Large intestine (tissue), 3 donors: ENCODE results near the gene SLC22A23. TPM values are rescaled to one million over a fixed set of nuclear protein-coding genes. Genes with fewer than 3 reads are reported as not detected.

Experiments
- DNase-seq, 2 donors: peaks; one replicate each; pipeline versions ENCODE4 v3.0.0 to v3.0.0-alpha.2; 2013
- H3K27ac ChIP-seq: one replicate; pipeline ENCODE4 v1.5.1; 2013; ENCODE audit warnings: low read length
- H3K27me3 ChIP-seq: 2 replicates; pipeline ENCODE4 v1.6.1; 2013; ENCODE audit warnings: low read length; ENCODE audit not compliant: control insufficient read depth, insufficient read depth
- H3K36me3 ChIP-seq: 2 replicates; pipeline ENCODE4 v1.6.1; 2013; ENCODE audit warnings: low read length; ENCODE audit not compliant: control insufficient read depth, insufficient read depth
- H3K4me1 ChIP-seq: one replicate; pipeline ENCODE4 v1.6.1; 2013; ENCODE audit warnings: low read length; ENCODE audit not compliant: control insufficient read depth, insufficient read depth
- H3K4me3 ChIP-seq: one replicate; pipeline ENCODE4 v1.5.1; 2013; ENCODE audit warnings: low read length
- H3K9me3 ChIP-seq: one replicate; pipeline ENCODE4 v1.6.1; 2013; ENCODE audit warnings: mild to moderate bottlenecking, low read depth, low read length, moderate library complexity; ENCODE audit not compliant: control insufficient read depth
- WGBS: methylation state at CpG from one replicate; pipeline ENCODE4 v1.1.5; 2013; ENCODE audit warnings: low lambda C conversion rate; ENCODE audit not compliant: insufficient coverage; 5-methylcytosine and 5-hydroxymethylcytosine counted together
- polyA plus RNA-seq: library from polyadenylated mRNA; unstranded; fragments of 120-200 nt; gene quantifications from one replicate; pipeline ENCODE4 v1.2.1, GENCODE V29; 2013

Gene SLC22A23
- polyA plus RNA-seq, 1 donor: 34.7 TPM

DNA sequence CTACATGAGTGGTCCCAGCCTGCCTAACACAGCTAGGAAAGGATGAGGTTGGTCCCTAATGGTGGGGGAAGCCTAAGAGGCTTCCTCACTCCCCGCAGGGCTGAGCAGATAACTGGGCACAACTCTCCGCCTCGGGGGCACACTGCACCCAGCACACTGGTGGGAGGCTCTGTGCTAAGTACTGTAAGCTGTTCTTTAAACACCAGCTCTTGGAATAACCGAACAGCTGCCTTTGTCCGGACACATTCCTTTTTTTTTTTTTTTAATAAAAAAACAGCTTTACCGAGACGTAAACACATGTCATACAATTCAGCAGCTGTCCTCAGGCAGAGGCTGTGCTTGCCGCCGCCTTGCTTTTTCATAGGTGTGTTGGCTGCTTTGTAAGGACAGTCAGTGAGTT, 191.2 kb downstream of the SLC22A23 start:
- WGBS: 52% methylated on average over 3 of the region's 9 CpGs

DNA sequence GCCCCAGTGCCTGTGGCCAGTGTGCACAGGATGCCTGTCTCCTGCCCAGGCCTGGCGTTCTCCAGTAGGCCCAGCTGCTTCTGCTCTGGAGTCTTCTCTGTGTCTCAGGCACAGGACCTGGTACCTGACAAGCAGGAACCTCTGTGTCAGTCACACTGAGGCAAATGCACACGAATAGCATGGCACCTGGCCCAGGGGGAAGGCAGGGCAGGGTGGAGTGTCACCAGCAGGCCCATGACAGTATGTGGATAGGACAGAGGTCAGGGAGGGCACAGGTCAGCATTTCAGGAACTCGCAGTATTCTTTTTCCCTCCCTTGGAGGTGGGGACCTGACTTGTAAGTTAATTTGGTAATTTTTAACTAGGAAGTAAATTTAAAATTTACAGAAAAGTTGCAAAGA, 192.5 kb downstream of the SLC22A23 start:
- no peak for DNase-seq
- H3K4me3 ChIP-seq: no peak overlapping the region
- H3K27ac ChIP-seq: no peak overlapping the region
- H3K9me3 ChIP-seq: no peaks in the 10 kb centered on the region
- peaks cover 27% of the 10 kb centered on the region for H3K36me3 ChIP-seq
- no CpG with 5 or more reads among the region's 3 CpGs for WGBS
- no peaks in the 10 kb centered on the region for H3K27me3 ChIP-seq
- H3K4me1 ChIP-seq: peaks cover 23% of the 10 kb centered on the region

More for the DNA sequence above, 191.2 kb downstream of the SLC22A23 start:
- Histone ChIP-seq H3K27me3 (no peaks in the 10 kb centered on the region), H3K4me3 (no peak overlapping the region), H3K9me3 (no peaks in the 10 kb centered on the region), H3K27ac (no peak overlapping the region), H3K4me1 (peaks cover 18% of the 10 kb centered on the region), H3K36me3 (peaks cover 31% of the 10 kb centered on the region)
- DNase-seq: no peak

DNA sequence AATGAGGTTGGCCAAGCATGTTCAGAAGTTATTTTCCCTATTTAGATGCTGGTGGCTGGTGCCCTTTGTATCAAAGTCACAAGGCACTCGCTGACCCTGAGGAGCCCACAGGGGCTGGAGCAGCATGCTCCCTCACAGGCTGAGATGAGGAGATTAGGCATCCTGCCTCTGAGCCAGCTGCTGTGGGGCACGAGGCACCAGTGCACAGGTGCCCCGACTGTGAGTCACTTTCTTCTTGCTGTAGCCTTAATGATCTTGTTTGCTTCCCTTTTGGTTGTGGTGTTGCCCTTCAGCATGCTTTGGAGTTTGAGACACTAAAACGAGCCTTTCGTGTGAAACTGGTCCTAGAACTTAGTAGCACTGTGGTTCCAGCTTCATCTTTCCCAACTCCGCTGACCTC, 193.8 kb downstream of the SLC22A23 start:
- no CpG with 5 or more reads among the region's 6 CpGs for WGBS

DNA sequence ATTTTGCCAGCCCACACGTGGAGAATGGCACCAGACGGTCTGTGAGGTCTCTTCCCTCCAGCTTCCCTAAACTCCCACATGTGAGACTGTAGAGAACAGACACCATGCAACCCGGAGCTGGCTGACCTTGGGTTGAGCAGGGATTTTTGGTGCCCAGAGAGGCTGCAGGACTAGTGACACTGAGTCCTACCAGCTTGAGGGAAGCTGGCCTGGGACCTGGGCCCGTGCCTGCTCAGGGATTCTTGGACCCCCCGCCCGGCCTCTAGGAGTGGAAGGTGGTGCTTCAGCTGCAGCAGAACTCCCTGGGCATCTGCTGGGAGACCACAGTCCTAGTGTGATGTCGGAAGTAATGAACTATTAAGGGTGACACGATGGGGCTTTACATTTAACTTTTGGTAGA, 194.9 kb downstream of the SLC22A23 start:
- peaks cover 15% of the 10 kb centered on the region for H3K36me3 ChIP-seq
- H3K9me3 ChIP-seq: no peaks in the 10 kb centered on the region
- 100% methylated on average over 1 of the region's 8 CpGs for WGBS
- DNase-seq: no peak
- H3K27me3 ChIP-seq: peaks cover 2% of the 10 kb centered on the region
- H3K4me3 ChIP-seq: no peak overlapping the region
- H3K4me1 ChIP-seq: peaks cover 23% of the 10 kb centered on the region
- H3K27ac ChIP-seq: no peak overlapping the region

More for the DNA sequence above, 193.8 kb downstream of the SLC22A23 start:
- Histone ChIP-seq H3K4me1 (peaks cover 23% of the 10 kb centered on the region), H3K27ac (no peak overlapping the region), H3K4me3 (no peak overlapping the region), H3K9me3 (no peaks in the 10 kb centered on the region), H3K36me3 (peaks cover 15% of the 10 kb centered on the region), H3K27me3 (no peaks in the 10 kb centered on the region)
- DNase-seq: no peak

DNA sequence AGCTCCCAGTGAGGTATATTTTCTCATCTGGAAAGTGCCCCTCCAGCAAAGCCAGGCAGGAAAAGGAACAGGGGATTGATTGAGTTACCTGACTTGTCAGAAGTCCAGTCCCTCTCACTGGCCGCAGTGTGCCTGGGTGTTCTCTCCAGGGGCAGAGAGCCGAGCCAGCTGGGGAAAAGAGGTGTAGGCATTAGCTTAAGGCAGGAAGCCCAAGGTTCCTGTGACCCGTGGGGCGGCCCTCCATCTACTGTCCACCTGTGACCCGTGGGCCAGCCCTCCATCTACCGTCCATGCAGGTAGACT, 195.4 kb downstream of the SLC22A23 start:
- Histone ChIP-seq H3K36me3 (peaks cover 15% of the 10 kb centered on the region), H3K4me3 (no peak overlapping the region), H3K27me3 (peaks cover 2% of the 10 kb centered on the region), H3K27ac (no peak overlapping the region), H3K9me3 (no peaks in the 10 kb centered on the region), H3K4me1 (peaks cover 23% of the 10 kb centered on the region)
- DNase-seq: no peak
- WGBS: no CpG with 5 or more reads among the region's 6 CpGs

DNA sequence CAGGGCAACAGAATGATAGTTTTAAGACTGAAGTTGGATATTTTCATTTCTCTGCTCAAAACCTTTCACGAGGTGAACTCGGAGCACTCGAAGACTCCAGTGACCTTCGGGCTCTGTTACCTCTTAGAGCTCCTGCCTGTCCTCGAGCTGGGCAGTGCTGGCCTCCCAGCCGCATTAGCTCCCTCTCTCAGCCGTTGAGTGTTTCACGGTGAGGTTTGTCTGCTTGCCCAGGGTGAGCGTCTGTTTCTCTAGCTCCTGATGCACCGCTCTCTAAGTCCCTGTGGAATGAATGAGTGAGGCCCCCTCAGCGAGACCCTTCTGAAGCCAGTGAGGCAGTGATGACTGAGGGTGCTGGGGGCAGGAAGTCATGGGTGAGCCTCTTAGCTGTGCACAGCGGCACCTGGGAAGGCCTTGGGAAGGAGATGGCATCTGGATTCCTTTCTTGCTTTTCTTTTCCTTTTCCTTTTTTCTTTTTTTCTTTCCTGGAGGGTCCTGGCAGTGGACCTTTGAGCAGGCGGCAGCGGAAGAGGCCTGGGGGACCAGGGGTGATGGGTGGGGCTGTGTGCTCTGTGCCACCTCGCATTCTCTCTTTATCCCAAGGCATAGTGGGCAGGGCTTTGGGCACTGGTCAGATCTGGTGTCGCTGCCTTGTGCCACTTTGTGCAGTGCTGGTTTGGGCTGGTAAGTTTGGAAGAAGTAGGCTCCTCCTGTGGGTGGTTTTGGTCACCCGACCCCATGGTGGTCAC, 195.9 kb downstream of the SLC22A23 start:
- Histone ChIP-seq H3K4me3 (no peak overlapping the region), H3K36me3 (peaks cover 15% of the 10 kb centered on the region), H3K27me3 (peaks cover 7% of the 10 kb centered on the region), H3K4me1 (peaks cover 23% of the 10 kb centered on the region), H3K9me3 (no peaks in the 10 kb centered on the region), H3K27ac (no peak overlapping the region)
- WGBS: no CpG with 5 or more reads among the region's 17 CpGs
- no peak for DNase-seq

DNA sequence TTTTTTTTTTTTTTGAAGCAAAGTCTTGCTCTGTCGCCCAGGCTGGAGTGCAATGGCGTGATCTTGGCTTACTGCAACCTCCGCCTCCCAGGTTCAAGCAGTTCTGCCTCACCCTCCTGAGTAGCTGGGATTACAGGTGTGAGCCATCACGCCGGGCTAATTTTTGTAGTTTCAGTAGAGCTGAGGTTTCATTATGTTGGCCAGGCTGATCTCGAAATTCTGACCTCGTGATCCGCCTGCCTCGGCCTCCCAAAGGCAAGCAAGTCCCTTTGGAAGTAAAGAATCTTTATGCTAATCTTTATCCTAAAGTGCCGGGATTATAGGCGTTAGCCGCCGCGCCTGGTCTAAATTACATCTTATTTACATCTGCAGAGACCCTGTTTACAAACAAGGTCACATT, 196.6 kb downstream of the SLC22A23 start:
- Histone ChIP-seq H3K9me3 (no peaks in the 10 kb centered on the region), H3K36me3 (peaks cover 15% of the 10 kb centered on the region), H3K27ac (no peak overlapping the region), H3K4me3 (no peak overlapping the region), H3K27me3 (peaks cover 8% of the 10 kb centered on the region), H3K4me1 (peaks cover 23% of the 10 kb centered on the region)
- no CpG with 5 or more reads among the region's 14 CpGs for WGBS
- DNase-seq: no peak

DNA sequence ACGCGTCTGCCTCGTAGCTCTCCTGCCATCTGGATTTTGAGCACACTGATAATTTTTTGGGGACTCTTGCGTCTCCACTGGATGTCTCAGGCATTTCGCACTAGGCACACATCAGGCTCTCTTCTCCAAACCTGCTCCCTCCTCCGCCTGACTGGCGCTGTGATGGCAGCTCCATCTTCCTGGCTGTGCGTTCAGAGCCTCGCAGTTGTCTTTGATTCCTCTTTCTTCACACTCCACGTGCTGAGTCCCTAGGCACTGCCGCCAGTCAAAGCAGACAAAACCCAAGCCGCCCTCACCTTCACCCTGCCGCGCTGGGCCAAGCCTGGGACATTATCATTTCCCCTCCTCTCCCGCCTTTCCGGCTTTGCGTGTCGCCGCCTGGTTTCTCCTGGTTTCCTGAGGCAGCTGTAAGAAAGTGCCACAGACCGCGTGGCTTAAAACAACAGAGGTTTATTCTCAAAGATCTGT, 197.3 kb downstream of the SLC22A23 start:
- peaks cover 8% of the 10 kb centered on the region for H3K27me3 ChIP-seq
- peaks cover 15% of the 10 kb centered on the region for H3K36me3 ChIP-seq
- no peaks in the 10 kb centered on the region for H3K9me3 ChIP-seq
- no CpG with 5 or more reads among the region's 21 CpGs for WGBS
- DNase-seq: peak in 1 of 2 donors; percentile 57
- peak overlapping the region; percentile 76 for H3K4me3 ChIP-seq
- peak overlapping the region; percentile 36 for H3K27ac ChIP-seq
- peaks cover 23% of the 10 kb centered on the region for H3K4me1 ChIP-seq

DNA sequence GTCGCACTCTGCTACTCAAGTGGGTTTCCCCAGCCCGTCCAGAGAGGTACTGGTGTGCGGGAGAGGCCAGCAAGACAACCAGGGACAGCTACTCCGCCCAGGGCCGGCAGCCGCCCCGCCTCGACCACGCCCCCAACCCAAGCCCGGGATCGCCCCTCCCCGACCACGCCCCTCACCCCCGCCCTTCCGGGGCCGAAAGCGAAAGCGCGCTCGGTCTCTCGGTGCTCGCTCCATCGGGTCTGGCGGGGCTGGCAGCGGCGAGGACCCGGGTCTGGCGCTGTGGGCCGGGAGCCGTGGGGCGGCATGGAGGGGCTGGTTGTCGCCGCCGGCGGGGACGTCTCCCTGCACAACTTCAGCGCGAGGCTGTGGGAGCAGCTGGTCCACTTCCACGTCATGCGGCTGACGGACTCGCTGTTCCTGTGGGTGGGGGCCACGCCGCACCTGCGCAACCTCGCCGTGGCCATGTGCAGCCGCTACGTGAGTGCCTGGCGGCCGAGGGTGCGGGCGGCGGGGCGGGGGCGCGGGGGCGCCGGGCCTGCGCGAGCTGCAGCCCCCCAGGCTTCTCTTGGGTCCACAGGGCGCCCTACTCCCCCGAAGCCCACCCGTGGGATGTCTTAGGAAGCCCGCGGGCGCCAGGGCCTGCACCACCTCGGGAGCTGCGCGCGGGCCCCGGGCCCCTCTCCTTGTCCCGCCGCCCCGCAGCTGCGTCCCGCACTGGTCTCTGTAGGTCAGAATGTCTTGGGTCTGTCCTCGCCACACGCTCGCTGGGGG, 197.9 kb downstream of the SLC22A23 start, which contains the start of gene PSMG4:
Gene PSMG4 (plus strand): TSS at position 228 of the 771 bp plus-strand sequence. CDS start 76 bp downstream, at position 304.
- H3K27me3 ChIP-seq: peaks cover 8% of the 10 kb centered on the region
- DNase-seq: peak; percentile 85 to 92
- H3K4me1 ChIP-seq: peaks cover 23% of the 10 kb centered on the region
- peak within 1 kb of the TSS; percentile 76 for H3K4me3 ChIP-seq
- peaks cover 10% of the 10 kb centered on the region for H3K36me3 ChIP-seq
- no CpG with 5 or more reads among the region's 80 CpGs for WGBS
- peak within 1 kb of the TSS; percentile 36 for H3K27ac ChIP-seq
- peaks cover under 1% of the 10 kb centered on the region for H3K9me3 ChIP-seq

DNA sequence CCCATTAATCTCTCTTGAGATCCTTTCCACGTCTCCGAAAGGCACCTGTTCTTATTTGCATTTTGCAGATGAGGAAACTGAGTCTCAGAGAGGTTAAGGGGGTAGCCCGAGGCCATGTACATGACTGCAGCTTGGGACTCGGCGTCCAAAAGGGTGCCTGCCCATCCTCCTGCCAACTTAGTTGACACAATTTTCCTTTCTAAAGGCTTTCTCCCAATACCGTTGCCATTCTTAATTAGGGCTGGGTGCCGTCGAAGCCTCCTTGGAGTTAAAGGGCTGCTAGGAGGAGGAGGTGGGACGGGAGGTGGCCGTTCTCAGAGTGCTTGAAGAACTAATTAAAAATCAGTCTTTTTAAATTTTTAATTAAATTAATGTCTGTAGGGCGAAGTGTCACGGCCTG, 198.6 kb downstream of the SLC22A23 start:
- H3K27me3 ChIP-seq: peaks cover 8% of the 10 kb centered on the region
- H3K36me3 ChIP-seq: peaks cover 3% of the 10 kb centered on the region
- WGBS: no CpG with 5 or more reads among the region's 12 CpGs
- H3K27ac ChIP-seq: no peak overlapping the region
- DNase-seq: no peak
- H3K9me3 ChIP-seq: peaks cover 4% of the 10 kb centered on the region
- peak overlapping the region; percentile 33 for H3K4me3 ChIP-seq
- H3K4me1 ChIP-seq: peaks cover 23% of the 10 kb centered on the region
